ENCODE data around the gene ZDHHC24. TPM values are rescaled to one million over a fixed set of nuclear protein-coding genes. Genes with fewer than 3 reads are reported as not detected.
"Not testable (repeated sequence)": the region's sequence is repeated elsewhere in the genome, so short reads cannot be mapped to it uniquely, and the experiment has no call there.

ZDHHC24 gene
- total RNA-seq, 1 donor from 2014 or later = 4.1 TPM

DNA sequence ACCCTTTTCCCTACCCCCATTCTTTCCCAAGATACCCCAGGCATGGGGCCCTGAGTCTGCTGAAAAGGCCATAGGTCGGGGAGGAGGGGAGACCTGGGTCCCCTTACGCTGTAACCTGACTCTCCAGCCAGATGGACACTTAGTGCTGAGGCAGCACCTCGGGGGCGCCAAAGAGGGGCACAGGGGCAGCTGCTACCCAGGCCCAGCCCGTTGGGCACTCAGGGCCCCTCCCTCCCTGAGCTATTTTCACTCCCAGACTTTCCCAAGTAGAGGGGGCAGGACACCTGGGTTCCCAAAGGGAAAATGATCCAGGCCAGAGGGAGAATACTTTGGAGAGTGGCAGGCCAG, 1.8 kb upstream of the ZDHHC24 start:
- H3K4me1 ChIP-seq = peaks cover 32% of the 10 kb centered on the region
- H3K27me3 ChIP-seq = no peaks in the 10 kb centered on the region
- H3K4me2 ChIP-seq = peak overlapping the region; percentile 87
- Mint-ChIP-seq H3K27ac (no peak overlapping the region), H3K36me3 (peaks cover 3% of the 10 kb centered on the region), H3K4me1 (peaks cover 46% of the 10 kb centered on the region), H3K27me3 (ENCODE audit: insufficient read depth, low read depth) (peaks cover 25% of the 10 kb centered on the region), H3K9me3 (no peaks in the 10 kb centered on the region), H3K4me3 (peak overlapping the region; percentile 85)
- no peaks in the 10 kb centered on the region for H3K36me3 ChIP-seq
- H3K4me3 ChIP-seq = peak overlapping the region; percentile 71
- H3K27ac ChIP-seq = no peak overlapping the region
- peaks cover 15% of the 10 kb centered on the region for H4K20me1 ChIP-seq (ENCODE audit: low read depth)
- peaks cover 46% of the 10 kb centered on the region for H3F3A ChIP-seq (ENCODE audit: low read depth)
- TF ChIP-seq EZH2 (IDR thresholded peaks at IDR 0.05) (no peak), EZH2phosphoT487 (IDR thresholded peaks at IDR 0.05) (no peak)
- TF ChIP-seq, protein P1, sequence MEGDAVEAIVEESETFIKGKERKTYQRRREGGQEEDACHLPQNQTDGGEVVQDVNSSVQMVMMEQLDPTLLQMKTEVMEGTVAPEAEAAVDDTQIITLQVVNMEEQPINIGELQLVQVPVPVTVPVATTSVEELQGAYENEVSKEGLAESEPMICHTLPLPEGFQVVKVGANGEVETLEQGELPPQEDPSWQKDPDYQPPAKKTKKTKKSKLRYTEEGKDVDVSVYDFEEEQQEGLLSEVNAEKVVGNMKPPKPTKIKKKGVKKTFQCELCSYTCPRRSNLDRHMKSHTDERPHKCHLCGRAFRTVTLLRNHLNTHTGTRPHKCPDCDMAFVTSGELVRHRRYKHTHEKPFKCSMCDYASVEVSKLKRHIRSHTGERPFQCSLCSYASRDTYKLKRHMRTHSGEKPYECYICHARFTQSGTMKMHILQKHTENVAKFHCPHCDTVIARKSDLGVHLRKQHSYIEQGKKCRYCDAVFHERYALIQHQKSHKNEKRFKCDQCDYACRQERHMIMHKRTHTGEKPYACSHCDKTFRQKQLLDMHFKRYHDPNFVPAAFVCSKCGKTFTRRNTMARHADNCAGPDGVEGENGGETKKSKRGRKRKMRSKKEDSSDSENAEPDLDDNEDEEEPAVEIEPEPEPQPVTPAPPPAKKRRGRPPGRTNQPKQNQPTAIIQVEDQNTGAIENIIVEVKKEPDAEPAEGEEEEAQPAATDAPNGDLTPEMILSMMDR (IDR thresholded peaks at IDR 0.05) = peak; percentile 18
- H3K79me2 ChIP-seq (ENCODE audit: low read depth) = no peaks in the 10 kb centered on the region
- H3K9me3 ChIP-seq (ENCODE audit: low read depth) = no peaks in the 10 kb centered on the region
- H3K9ac ChIP-seq = no peak overlapping the region
- peak; percentile 88 for DNase-seq (ENCODE audit: low spot score)
- H2AFZ ChIP-seq (replicated peaks) = no peak overlapping the region

GRCh38 chr11:66546966-66547661, 1.3 kb upstream of the ZDHHC24 start:
- H3K4me1 Mint-ChIP-seq = peaks cover 52% of the 10 kb centered on the region
- H3K36me3 Mint-ChIP-seq = peaks cover 3% of the 10 kb centered on the region
- H3K27me3 Mint-ChIP-seq (ENCODE audit: insufficient read depth, low read depth) = peaks cover 25% of the 10 kb centered on the region
- Histone ChIP-seq H4K20me1 (ENCODE audit: low read depth) (peaks cover 15% of the 10 kb centered on the region), H3K79me2 (ENCODE audit: low read depth) (no peaks in the 10 kb centered on the region), H3K4me3 (peak overlapping the region; percentile 71), H3K4me2 (peak overlapping the region; percentile 87), H2AFZ (replicated peaks) (no peak overlapping the region), H3K9ac (no peak overlapping the region), H3K4me1 (peaks cover 32% of the 10 kb centered on the region), H3F3A (ENCODE audit: low read depth) (peaks cover 46% of the 10 kb centered on the region), H3K9me3 (ENCODE audit: low read depth) (no peaks in the 10 kb centered on the region), H3K36me3 (no peaks in the 10 kb centered on the region), H3K27ac (no peak overlapping the region), H3K27me3 (no peaks in the 10 kb centered on the region)
- peak overlapping the region; percentile 85 for H3K4me3 Mint-ChIP-seq
- no peak overlapping the region for H3K27ac Mint-ChIP-seq
- H3K9me3 Mint-ChIP-seq = no peaks in the 10 kb centered on the region
- peak; percentile 67 for DNase-seq (ENCODE audit: low spot score)
- TF ChIP-seq, protein P1 (IDR thresholded peaks at IDR 0.05) = no peak
- no peak for TF ChIP-seq EZH2phosphoT487 (IDR thresholded peaks at IDR 0.05)
- TF ChIP-seq EZH2 (IDR thresholded peaks at IDR 0.05) = no peak

- no peak within 1 kb of the TSS for H3K27ac ChIP-seq
- peak within 1 kb of the TSS; percentile 85 for H3K4me3 Mint-ChIP-seq
- H3K9ac ChIP-seq = peak within 1 kb of the TSS; percentile 74
- H3K4me1 Mint-ChIP-seq = peaks cover 52% of the 10 kb centered on the region
- H3K36me3 ChIP-seq = no peaks in the 10 kb centered on the region
- peak within 1 kb of the TSS; percentile 87 for H3K4me2 ChIP-seq
- H3K4me1 ChIP-seq = peaks cover 32% of the 10 kb centered on the region
- peaks cover 25% of the 10 kb centered on the region for H3K27me3 Mint-ChIP-seq (ENCODE audit: insufficient read depth, low read depth)
- peak within 1 kb of the TSS; percentile 71 for H3K4me3 ChIP-seq
- TF ChIP-seq EZH2 (IDR thresholded peaks at IDR 0.05) = no peak
- no peak for TF ChIP-seq EZH2phosphoT487 (IDR thresholded peaks at IDR 0.05)
- TF ChIP-seq, protein P1 (IDR thresholded peaks at IDR 0.05) = no peak
- H3K27ac Mint-ChIP-seq = no peak within 1 kb of the TSS
- H3K36me3 Mint-ChIP-seq = peaks cover 3% of the 10 kb centered on the region
- H3K79me2 ChIP-seq (ENCODE audit: low read depth) = no peaks in the 10 kb centered on the region
- no peaks in the 10 kb centered on the region for H3K9me3 Mint-ChIP-seq
- no peak within 1 kb of the TSS for H2AFZ ChIP-seq (replicated peaks)
- peaks cover 15% of the 10 kb centered on the region for H4K20me1 ChIP-seq (ENCODE audit: low read depth)
- peaks cover 46% of the 10 kb centered on the region for H3F3A ChIP-seq (ENCODE audit: low read depth)
- H3K9me3 ChIP-seq (ENCODE audit: low read depth) = no peaks in the 10 kb centered on the region
- DNase-seq (ENCODE audit: low spot score) = peak; percentile 88
- no peaks in the 10 kb centered on the region for H3K27me3 ChIP-seq
These were observed 619 bp upstream of the ZDHHC24 start, which contains the start of gene ACTN3 for GRCh38 chr11:66546368-66546965. Gene ACTN3 (plus strand): TSS chr11:66546903. CDS start chr11:66546938, 35 bp downstream.

DNA sequence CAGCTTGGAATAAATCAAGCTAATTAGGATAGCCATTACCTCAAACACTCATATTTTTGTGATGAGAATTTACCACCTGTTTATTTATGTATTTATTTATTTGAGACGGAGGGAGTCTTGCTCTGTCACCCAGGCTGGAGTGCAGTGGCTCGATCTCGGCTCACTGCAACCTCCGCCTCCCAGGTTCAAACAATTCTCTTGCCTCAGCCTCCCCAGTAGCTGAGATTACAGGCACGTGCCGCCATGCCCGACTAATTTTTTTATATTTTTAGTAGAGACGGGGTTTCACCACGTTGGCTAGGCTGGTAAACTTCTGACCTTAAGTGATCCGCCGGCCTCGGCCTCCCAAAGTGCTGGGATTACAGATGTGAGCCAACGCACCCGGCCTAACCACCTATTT, 896 bp downstream of the ZDHHC24 start:
- not testable (repeated sequence) for H3K27ac ChIP-seq; H3K27me3 ChIP-seq; H2AFZ ChIP-seq (replicated peaks); DNase-seq (ENCODE audit: low spot score); H3K9me3 ChIP-seq (ENCODE audit: low read depth); H3K36me3 ChIP-seq; H3K27ac Mint-ChIP-seq; H3K9me3 Mint-ChIP-seq; H3K36me3 Mint-ChIP-seq; H3K79me2 ChIP-seq (ENCODE audit: low read depth)
- Histone ChIP-seq H3F3A (ENCODE audit: low read depth) (peaks cover 43% of the 10 kb centered on the region), H4K20me1 (ENCODE audit: low read depth) (peaks cover 14% of the 10 kb centered on the region), H3K9ac (peak overlapping the region; percentile 74), H3K4me3 (peak overlapping the region; percentile 71), H3K4me1 (peaks cover 32% of the 10 kb centered on the region), H3K4me2 (peak overlapping the region; percentile 85)
- Mint-ChIP-seq H3K27me3 (ENCODE audit: insufficient read depth, low read depth) (peaks cover 20% of the 10 kb centered on the region), H3K4me3 (peak overlapping the region; percentile 91), H3K4me1 (peaks cover 56% of the 10 kb centered on the region)

All from neural progenitor cell (in vitro differentiated cells).